HS-5 (cell line): ENCODE data around the gene CLC.
"Not testable (repeated sequence)": the region's sequence is repeated elsewhere in the genome, so short reads cannot be mapped to it uniquely, and the experiment has no call there.

ENCODE experiments used
- DNase-seq: peaks from one replicate; pipeline ENCODE4 v3.0.0-alpha.2; 2012; ENCODE audit warnings: low read depth

The CLC gene

DNA sequence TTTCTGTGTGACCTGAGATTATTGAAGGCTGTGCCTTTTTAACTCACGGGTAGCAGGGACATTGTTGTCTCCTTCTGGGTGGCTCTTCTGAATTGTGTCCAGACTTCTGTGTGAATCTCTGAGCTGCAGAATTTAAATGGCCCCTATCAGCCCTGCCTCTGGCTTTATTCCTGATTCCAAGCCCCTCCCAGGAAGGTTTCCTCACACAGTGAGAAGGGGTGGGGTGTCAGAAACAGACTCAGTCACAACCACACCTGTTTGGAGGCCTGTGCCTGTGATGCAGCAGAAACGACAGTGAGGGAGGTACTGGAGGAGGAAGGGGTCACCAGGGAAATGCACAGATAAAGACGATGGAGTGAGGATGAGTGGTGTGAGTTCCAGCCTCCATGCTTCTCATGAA, at the start of gene CLC:
CLC (minus strand) TSS at position 139 of the 400 bp plus-strand sequence; CDS start at position 62, 77 bp downstream.
- no peak for DNase-seq

DNA sequence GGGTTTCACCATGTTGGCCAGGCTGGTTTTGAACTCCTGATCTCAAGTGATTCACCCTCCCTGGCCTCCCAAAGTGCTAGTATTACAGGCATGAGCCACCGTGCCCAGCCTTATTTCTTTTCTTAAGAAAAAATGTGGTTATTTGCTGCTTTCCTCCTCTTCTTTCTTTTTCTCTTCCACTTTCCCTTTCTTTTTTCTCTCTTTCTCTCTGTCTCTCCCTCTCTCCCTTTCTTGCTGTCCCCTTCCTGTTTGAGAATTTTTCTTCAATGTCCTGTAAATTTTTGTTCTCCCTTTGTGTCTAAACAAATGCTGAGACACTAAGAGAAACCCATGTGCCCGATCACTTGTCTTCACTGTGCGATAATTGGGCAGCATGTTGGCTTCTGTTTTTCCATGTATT, 43.1 kb upstream of the CLC start:
- no peak for DNase-seq

DNA sequence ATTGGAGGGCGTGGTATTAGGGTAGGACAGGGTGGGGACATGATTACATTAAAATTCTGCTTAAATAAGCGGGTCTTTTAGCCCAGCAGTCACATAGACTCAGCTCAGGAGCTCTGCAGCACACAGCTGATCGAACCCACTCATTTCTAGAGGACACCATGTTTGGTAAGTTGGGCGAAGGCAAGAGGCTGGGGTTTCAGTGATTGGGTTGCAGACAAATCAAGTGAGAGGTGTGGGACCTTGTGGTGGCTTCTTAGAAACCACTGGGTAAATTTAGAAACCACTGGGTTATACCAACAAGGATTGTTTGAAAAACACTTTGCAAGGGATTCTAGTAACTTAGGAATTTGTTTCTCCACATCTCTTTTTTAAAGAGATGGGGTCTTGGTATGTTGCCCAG, 40.9 kb upstream of the CLC start, which contains the start of gene LEUTX:
LEUTX (plus strand) TSS at position 92 of the 400 bp plus-strand sequence; CDS start at position 159, 67 bp downstream.
- DNase-seq: no peak

DNA sequence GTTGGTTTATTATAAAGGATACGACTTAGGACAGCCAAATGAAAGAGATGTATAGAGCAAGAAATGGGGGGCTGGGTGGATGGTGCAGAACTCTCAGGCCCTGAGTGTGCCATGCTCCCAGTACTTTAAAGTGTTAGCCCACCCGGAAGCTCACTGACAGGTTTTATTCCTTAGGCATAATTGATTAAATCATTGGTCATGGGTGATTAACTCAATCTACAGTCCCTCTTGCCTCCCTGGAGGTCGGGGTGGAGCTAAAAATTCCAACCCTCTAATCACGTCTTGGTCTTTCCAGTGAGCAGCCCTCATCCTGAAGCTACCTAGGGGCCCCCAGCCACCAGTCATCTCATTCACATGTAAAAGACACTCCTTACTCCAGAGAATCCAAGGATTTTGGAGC, 31.0 kb upstream of the CLC start:
- no peak for DNase-seq

DNA sequence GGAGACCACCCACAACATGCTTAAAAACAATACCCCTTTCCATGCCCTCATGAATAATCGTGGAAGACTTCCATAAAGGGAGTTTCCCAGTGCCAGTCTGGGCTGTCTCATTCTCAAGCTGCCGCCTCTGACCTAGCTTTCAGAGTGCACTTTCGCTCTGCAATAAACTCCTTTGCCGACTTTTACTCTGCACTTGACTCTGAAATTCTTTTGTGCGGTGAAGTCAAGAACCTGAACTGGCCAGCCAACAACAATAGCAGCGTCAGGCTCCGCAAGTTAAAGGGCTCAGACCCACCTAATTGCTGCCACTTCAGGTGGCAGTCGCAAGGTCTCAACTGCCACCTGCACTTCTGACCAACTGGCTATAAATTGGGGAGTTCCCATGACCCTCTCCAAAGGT, 30.5 kb upstream of the CLC start:
- DNase-seq: no peak

- peak; percentile 14 for DNase-seq
Observed at GRCh38 chr19:39765091-39766076, 27.6 kb upstream of the CLC start.

DNA sequence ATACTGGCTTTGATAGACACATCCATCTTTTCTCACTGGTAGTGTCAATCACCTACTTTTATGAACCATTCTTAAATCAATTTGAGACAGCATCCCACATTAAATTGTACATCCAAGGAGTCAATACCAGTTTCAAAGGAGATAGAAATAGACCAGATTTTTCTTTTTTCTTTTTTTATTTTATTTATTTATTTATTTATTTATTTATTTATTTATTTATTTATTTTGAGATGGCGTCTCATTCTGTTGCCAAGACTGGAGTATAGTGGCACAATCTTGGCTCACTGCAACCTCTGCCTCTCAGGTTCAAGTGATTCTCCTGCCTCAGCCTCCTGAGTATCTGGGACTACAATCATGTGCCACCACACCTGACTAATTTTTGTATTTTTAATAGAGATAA, 24.0 kb upstream of the CLC start:
- DNase-seq: not testable (repeated sequence)

DNA sequence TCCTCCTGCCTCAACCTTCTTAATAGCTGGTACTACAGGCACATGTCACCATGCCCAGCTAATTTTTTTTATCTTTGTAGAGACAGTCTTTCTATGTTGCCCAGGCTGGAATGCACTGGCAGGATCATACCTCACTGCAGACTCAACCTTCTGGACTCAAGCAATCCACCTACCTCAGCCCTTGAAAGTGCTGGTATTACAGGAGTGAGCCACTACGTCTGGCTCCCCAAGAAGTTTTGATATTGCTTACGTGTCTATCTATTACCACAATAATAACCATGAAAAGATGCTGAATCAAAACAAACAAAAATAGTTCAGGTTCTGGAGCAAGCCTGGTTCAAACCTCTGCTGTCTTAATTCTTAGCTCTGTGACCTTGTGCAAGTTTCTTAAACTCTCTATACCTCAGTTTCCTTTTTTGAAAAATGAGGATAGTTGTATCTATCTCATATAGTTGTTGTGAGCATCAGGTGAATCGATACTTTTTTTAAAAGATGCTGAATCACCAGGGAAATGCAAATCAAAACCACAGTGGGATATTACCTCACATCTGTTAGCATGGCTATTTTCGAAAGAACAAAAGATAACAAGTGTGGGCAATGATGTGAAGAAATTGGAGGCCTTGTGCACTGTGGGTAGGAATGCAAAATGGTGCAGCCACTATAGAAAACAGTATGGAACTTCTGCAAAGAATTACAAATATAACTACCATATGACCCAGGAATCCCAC, 21.8 kb upstream of the CLC start:
- no peak for DNase-seq

GRCh38 chr19:39754971-39755370, 17.1 kb upstream of the CLC start:
- DNase-seq: no peak

- no peak for DNase-seq
Observed at GRCh38 chr19:39754544-39754943, 16.7 kb upstream of the CLC start.

DNA sequence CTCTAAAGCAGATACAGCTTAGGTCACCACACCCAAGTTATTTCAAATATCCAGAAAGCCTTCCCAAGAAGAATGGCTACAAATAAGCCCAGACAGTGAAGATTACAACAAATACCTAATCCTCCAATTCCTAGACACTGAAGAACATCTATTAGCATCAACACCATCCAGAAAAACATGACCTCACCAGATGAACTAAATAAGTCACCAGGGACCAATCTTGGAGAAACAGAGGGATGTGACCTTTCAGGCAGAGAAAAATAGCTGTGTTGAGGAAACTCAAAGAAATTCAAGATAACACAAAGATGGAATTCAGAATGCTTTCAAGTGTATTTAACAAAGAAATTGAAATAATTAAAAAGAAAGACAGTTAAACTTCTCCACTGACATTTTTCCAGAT, 15.0 kb upstream of the CLC start:
- no peak for DNase-seq

DNA sequence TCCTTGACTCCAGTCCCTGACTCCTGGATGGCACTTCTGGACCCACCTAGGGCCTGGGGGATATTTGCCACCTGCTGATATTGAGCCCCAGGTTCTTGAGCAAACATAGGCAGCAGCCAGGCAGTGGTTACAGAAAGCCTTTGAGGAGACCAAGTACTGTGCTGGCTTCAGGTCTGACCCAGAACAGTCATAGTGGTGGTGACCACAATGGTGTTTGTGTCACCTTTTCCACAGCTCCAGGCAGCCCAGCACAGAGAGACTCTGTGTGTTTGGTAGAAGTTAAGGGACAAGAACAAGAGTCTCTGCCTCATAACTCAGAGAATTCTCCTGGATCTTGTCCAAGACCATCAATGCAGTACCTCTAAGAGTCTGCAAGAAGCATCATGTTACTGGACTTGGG, 14.6 kb upstream of the CLC start:
- DNase-seq: no peak

DNA sequence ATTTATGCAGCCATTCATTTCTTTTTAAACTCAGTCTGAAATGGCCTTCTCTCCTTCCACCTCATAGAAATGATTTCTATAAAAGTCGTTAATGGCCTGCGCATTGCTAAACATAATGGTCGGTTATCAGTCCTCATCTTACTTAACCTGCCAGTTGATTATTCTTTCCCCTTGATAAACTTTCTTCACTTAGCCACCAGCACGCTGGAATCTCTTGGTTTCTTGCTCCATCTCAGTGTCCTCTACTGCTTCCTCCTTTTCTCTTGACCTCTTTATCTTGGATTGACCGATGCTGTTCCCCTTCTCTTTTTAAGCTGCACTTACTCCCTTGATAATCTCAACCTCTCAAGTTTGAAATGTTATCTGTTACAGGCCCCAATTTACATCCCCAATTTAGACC, 12.2 kb upstream of the CLC start:
- DNase-seq: no peak

DNA sequence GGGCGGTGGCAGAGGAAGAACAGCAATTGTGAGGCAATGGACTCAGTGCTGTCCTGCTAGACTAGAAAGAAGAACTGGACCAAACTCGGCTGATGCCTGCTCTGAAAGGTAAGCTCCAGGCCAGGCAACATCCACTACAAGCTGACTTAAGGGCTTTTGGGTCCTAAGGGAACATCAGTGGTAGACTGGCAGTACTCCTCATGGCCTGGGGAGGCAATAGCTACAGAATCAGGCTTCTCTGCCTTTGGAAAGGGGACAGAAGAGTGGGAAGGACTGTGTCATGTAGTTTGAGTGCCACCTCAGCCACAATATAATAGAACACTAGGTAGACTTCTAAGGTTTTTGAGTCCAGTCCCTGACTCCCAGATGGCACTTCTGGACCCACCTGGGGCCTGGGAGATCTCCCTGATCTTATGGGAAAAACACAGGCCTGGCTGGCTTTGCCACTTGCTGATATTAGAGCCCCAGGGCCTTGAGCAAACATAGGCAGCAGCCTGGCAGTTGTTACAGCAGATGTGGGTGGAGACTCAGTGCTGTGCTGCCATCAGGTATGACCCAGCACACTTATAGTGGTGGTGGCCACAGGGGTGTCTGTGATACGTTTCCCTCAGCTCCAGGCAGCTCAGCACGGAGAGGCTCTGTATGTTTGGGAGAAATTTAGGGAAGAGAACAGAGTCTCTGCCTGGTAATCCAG, 9.2 kb upstream of the CLC start:
- DNase-seq: no peak

GRCh38 chr19:39745643-39746042, 7.8 kb upstream of the CLC start:
- DNase-seq: no peak

DNA sequence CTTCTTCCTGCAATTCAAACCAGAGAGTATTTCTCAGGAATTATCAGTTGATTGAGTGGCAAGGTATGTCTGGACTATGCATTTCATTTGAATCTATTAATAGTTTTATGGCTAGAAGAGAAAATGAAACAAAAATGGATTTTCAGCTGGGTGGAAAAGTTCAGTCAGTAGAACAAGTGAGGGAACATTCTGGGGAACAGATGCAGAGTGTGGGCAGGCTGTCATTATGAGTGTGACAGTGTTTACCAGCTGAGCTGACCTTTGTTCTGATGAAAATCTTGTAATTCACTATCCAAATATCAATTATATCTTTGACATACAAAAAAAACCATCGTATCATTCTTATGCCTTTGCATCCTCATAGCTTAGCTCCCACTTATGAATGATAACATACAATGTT, 2.6 kb upstream of the CLC start:
- no peak for DNase-seq

GRCh38 chr19:39738814-39739213, 985 bp upstream of the CLC start:
- DNase-seq: no peak

DNA sequence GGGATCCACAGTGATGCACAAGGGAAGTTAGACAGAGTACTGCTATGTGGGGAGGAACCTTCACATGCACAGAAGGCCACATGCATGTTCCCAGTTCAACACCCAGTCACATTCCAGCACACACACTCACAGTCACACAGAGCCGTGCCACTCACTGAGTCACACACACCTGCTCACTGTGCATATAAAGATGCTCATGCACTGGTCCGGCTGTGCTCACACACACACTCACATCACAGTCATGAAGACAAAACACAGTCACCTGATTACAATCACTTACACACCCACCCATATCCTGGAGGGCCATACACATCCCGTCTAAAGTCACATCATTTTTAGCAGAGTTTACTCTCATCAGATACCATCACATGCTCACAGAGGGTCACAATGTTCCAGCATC, 478 bp downstream of the CLC start:
- no peak for DNase-seq

GRCh38 chr19:39736088-39736487, 1.7 kb downstream of the CLC start:
- DNase-seq: no peak

GRCh38 chr19:39735688-39736087, 2.1 kb downstream of the CLC start:
- DNase-seq: no peak

DNA sequence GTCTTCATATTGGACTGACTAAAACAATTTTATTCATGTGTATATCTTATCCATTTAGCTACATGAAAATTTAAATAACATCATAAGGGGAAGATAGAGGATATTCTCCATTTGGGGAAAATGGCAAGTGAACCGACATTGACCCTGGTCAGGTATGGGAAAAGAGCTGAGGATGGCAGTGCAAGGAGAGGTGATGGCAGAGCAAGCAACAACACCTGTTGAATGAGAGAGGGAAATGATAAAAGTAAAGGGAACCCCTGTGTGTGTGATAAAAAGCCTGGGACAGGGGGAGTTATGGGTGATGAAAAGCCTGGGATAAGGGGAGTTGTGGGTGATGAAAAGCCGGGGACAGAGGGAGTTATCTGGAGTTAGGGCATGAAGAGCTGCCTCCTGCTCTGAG, 4.0 kb downstream of the CLC start:
- no peak for DNase-seq

DNA sequence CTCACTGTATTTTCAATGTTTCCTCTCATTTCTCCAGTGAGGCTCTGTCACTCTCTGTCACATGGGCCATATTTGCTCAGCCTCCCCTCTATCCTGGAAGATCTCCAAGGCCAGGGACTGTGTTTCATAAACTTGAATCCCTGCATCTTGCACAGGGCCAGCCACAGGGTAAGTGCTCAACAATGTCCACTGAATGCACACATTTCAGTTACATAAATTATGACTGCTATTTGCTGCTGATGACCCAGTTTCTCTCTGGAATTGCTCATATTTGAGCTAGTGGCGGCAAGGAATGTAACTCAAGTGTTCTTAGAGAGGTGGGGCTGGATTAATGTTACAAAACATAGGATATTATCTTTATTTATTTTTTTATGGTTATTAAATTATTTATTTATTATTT, 6.1 kb downstream of the CLC start:
- DNase-seq: no peak

DNA sequence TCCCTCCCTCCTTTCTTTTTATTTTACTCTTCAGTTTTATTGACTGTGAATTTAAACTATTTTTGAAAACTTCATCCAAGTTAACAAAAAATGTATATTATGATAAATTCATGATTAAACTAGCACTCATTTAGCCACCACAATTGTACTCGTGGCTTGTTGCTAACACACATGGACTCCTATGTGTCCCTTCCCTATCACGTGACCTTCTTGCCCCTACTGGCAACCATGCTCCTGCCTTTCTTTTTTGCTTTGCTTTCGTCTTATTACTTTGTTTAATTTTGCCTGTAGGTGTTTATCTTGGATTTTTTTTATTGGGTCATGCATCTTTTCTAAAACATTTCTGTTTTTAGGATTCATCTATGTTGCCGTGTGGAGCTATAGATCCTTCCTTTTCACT, 8.2 kb downstream of the CLC start:
- DNase-seq: no peak
